SU-DHL-6 (cell line): ENCODE measurements around the gene GMEB2.

Experiments
- CTCF ChIP-seq: fragments of 200-600 bp; sonication (generic); IDR thresholded peaks from one replicate; pipeline ENCODE4 v1.5.1; 2017; ENCODE audit warnings: antibody characterized with exemption, mild to moderate bottlenecking, low read length, moderate library complexity; ENCODE audit not compliant: insufficient read depth, poor library complexity, severe bottlenecking
- EZH2phosphoT487 ChIP-seq: fragments of 200-600 bp; sonication (generic), shearing (Covaris generic); conservative IDR thresholded peaks from 2 replicates; pipeline ENCODE4 v1.6.1; 2018; ENCODE audit warnings: mild to moderate bottlenecking, antibody characterized with exemption, low read length, moderate library complexity, mixed read lengths

GRCh38 chr20:63599396-63600050, 27.4 kb downstream of the GMEB2 start:
- TF ChIP-seq CTCF (no peak), EZH2phosphoT487 (no peak)
